AG04449 (cell line): Measurements from ENCODE around the gene DTX3L.

Source experiments
- CTCF ChIA-PET: fragments of 350-600 bp; formaldehyde crosslinking; extraction: SDS; loops from one replicate; lab custom pipeline; 2021; ENCODE audit warnings: antibody characterized with exemption; lab: Yijun Ruan, JAX
- POLR2A ChIA-PET: fragments of 400-600, 350-600 bp; formaldehyde crosslinking; extraction: SDS; loops from one replicate; lab custom pipeline; 2020; ENCODE audit warnings: antibody characterized with exemption, inconsistent platforms; lab: Yijun Ruan, JAX
- DNase-seq: peaks from one replicate; pipeline ENCODE4 v3.0.0-alpha.2; 2010; ENCODE audit warnings: low read depth, low spot score
- H3K4me3 ChIP-seq: 2 replicates; pipeline ENCODE4 v1.5.1; 2011; ENCODE audit warnings: low read depth, mild to moderate bottlenecking, control low read depth, low read length
- CTCF ChIP-seq: IDR thresholded peaks from one replicate; pipeline ENCODE4 v1.5.1; 2011; ENCODE audit warnings: mild to moderate bottlenecking, moderate library complexity, low read length, control low read depth, inconsistent platforms; ENCODE audit not compliant: insufficient read depth; ENCODE audit errors: missing control alignments

DTX3L gene

GRCh38 chr3:122580470-122580869 lies 16.3 kb downstream of the DTX3L start:
- no peak for DNase-seq
- TF ChIP-seq CTCF, result no peak
- ChIA-PET CTCF (interaction anchor here (0.6 kb wide), 1 partner anchor 98 kb away, joined by 3 read pairs; no protein-coding TSS in a partner anchor), POLR2A (no interaction called here)
- H3K4me3 ChIP-seq, result no peak overlapping the region

GRCh38 chr3:122581622-122582021 lies 17.5 kb downstream of the DTX3L start:
- H3K4me3 ChIP-seq, result no peak overlapping the region
- no peak for DNase-seq
- ChIA-PET CTCF (no interaction called here), POLR2A (no interaction called here)
- no peak for TF ChIP-seq CTCF

GRCh38 chr3:122582390-122582789 lies 18.3 kb downstream of the DTX3L start:
- CTCF ChIA-PET, result interaction anchor here (0.6 kb wide), 1 partner anchor 94 kb away, joined by 3 read pairs; no protein-coding TSS in a partner anchor
- TF ChIP-seq CTCF, result no peak
- POLR2A ChIA-PET, result no interaction called here
- DNase-seq, result no peak
- H3K4me3 ChIP-seq, result no peak overlapping the region

GRCh38 chr3:122586098-122586497 lies 22.0 kb downstream of the DTX3L start:
- POLR2A ChIA-PET, result interaction anchor here (0.6 kb wide), 1 partner anchor 95 kb away, joined by 3 read pairs; no protein-coding TSS in a partner anchor
- no peak for TF ChIP-seq CTCF
- CTCF ChIA-PET, result no interaction called here
- DNase-seq, result no peak
- no peak overlapping the region for H3K4me3 ChIP-seq

- no peak for TF ChIP-seq CTCF
- POLR2A ChIA-PET, result no interaction called here
- CTCF ChIA-PET, result no interaction called here
- no peak for DNase-seq
- no peak overlapping the region for H3K4me3 ChIP-seq
Observed at GRCh38 chr3:122586773-122587485, 22.8 kb downstream of the DTX3L start.

GRCh38 chr3:122587572-122587971 lies 23.4 kb downstream of the DTX3L start:
- no peak overlapping the region for H3K4me3 ChIP-seq
- no peak for DNase-seq
- TF ChIP-seq CTCF, result no peak
- CTCF ChIA-PET, result no interaction called here
- POLR2A ChIA-PET, result no interaction called here
